Lower lobe of right lung (tissue), 2 donors: Measurements from ENCODE around the gene PBOV1. TPM values are rescaled to one million over a fixed set of nuclear protein-coding genes. Genes with fewer than 3 reads are reported as not detected.

Source experiments
- ATAC-seq, 2 donors: fragments of 200-7000 bp; cut with Tn5 transposase; one replicate each; pipeline ENCODE4 v1.9.1; 2020 to 2022; ENCODE audit warnings: mild to moderate bottlenecking in 2 of 2, moderate library complexity in 2 of 2
- DNase-seq: peaks from one replicate; pipeline ENCODE4 v3.0.0-alpha.2; 2020
- H3K27ac ChIP-seq: fragments of 200-600 bp; one replicate; pipeline ENCODE4 v1.8.0; 2022
- H3K27me3 ChIP-seq: fragments of 200-600 bp; one replicate; pipeline ENCODE4 v1.8.0; 2022; ENCODE audit warnings: low read depth
- H3K36me3 ChIP-seq: fragments of 200-600 bp; one replicate; pipeline ENCODE4 v1.8.0; 2022; ENCODE audit warnings: mild to moderate bottlenecking
- H3K4me1 ChIP-seq: fragments of 200-600 bp; one replicate; pipeline ENCODE4 v1.8.0; 2022
- H3K4me3 ChIP-seq: fragments of 200-600 bp; one replicate; pipeline ENCODE4 v1.8.0; 2022; ENCODE audit warnings: mild to moderate bottlenecking
- H3K9me3 ChIP-seq: fragments of 200-600 bp; one replicate; pipeline ENCODE4 v1.8.0; 2022
- intact Hi-C: fragments of 100-400 bp; cut with DNase I; formaldehyde crosslinking; loops from one replicate; pipeline ENCODE4 v1.11.0; 2022
- total RNA-seq: library from RNA; stranded (reverse); fragmentation: NEBNext Ultra II Directional; extraction: Animal tissue kit (Norgen Biotek cat#: 25700); gene quantifications from one replicate; pipeline ENCODE4 v1.2.1, GENCODE V29; 2021
- TF ChIP-seq, protein P1 (sequence below): fragments of 200-600 bp; IDR thresholded peaks from one replicate; pipeline ENCODE4 v1.8.0; 2022; ENCODE audit warnings: antibody characterized with exemption, mild to moderate bottlenecking
- donor health status: DM: no; HTN: yes; CAD: no; lungs with severe emphysema.

Gene PBOV1
- total RNA-seq, 1 donor from 2014 or later = not detected

DNA sequence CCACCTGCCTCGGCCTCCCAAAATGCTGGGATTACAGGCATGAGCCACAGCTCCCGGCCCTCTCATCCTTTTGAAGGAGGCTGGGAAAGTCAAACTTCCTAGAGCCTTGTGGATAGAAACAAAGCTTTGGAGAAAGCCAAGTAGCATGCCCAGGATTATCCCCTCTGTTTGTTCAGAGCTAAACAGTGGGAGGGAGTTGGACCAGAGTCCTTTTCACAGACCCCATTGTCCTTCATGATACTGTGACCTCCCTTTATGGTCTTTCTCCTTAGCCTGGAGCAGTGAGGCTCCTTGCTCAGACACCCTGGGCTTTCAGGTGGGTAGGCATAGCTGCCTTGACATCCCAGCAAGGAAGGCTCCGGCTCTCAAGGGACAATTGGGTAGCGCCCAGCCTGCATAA is 31.1 kb downstream of the PBOV1 start:
- H3K27ac ChIP-seq = no peak overlapping the region
- TF ChIP-seq, protein P1, sequence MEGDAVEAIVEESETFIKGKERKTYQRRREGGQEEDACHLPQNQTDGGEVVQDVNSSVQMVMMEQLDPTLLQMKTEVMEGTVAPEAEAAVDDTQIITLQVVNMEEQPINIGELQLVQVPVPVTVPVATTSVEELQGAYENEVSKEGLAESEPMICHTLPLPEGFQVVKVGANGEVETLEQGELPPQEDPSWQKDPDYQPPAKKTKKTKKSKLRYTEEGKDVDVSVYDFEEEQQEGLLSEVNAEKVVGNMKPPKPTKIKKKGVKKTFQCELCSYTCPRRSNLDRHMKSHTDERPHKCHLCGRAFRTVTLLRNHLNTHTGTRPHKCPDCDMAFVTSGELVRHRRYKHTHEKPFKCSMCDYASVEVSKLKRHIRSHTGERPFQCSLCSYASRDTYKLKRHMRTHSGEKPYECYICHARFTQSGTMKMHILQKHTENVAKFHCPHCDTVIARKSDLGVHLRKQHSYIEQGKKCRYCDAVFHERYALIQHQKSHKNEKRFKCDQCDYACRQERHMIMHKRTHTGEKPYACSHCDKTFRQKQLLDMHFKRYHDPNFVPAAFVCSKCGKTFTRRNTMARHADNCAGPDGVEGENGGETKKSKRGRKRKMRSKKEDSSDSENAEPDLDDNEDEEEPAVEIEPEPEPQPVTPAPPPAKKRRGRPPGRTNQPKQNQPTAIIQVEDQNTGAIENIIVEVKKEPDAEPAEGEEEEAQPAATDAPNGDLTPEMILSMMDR = no peak
- no peak overlapping the region for H3K4me3 ChIP-seq
- H3K4me1 ChIP-seq = peaks cover 13% of the 10 kb centered on the region
- H3K27me3 ChIP-seq = no peaks in the 10 kb centered on the region
- H3K36me3 ChIP-seq = no peaks in the 10 kb centered on the region
- no peak for ATAC-seq
- H3K9me3 ChIP-seq = no peaks in the 10 kb centered on the region
- intact Hi-C loops = no loop called here
- DNase-seq = no peak

GRCh38 chr6:138184230-138184629 is 34.1 kb downstream of the PBOV1 start:
- DNase-seq (no peak), ATAC-seq (no peak)
- intact Hi-C loops = no loop called here
- Histone ChIP-seq H3K27ac (no peak overlapping the region), H3K4me3 (no peak overlapping the region), H3K36me3 (no peaks in the 10 kb centered on the region), H3K9me3 (no peaks in the 10 kb centered on the region), H3K4me1 (peaks cover 13% of the 10 kb centered on the region), H3K27me3 (no peaks in the 10 kb centered on the region)
- TF ChIP-seq, protein P1 = no peak

DNA sequence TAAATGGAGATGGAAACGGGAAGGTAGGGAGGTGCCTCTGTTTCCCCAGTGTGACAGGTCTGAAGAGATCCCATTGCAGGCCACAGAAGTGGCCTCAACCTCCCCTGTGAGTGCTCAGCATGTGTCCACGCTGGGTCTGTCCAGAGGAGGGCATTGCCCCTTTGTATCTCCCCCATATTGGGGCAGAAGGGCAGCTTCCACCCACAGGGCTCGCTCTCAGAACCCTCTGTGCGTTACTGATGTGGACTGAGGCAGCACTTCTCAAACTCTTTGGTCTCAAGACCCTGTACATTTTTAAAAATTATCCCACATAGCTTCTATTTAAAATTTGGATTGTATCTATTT is 34.5 kb downstream of the PBOV1 start:
- intact Hi-C loops = no loop called here
- ATAC-seq = no peak
- no peaks in the 10 kb centered on the region for H3K36me3 ChIP-seq
- H3K4me3 ChIP-seq = no peak overlapping the region
- H3K27me3 ChIP-seq = no peaks in the 10 kb centered on the region
- H3K4me1 ChIP-seq = peaks cover 8% of the 10 kb centered on the region
- no peaks in the 10 kb centered on the region for H3K9me3 ChIP-seq
- no peak for DNase-seq
- TF ChIP-seq, protein P1 = no peak
- H3K27ac ChIP-seq = no peak overlapping the region

DNA sequence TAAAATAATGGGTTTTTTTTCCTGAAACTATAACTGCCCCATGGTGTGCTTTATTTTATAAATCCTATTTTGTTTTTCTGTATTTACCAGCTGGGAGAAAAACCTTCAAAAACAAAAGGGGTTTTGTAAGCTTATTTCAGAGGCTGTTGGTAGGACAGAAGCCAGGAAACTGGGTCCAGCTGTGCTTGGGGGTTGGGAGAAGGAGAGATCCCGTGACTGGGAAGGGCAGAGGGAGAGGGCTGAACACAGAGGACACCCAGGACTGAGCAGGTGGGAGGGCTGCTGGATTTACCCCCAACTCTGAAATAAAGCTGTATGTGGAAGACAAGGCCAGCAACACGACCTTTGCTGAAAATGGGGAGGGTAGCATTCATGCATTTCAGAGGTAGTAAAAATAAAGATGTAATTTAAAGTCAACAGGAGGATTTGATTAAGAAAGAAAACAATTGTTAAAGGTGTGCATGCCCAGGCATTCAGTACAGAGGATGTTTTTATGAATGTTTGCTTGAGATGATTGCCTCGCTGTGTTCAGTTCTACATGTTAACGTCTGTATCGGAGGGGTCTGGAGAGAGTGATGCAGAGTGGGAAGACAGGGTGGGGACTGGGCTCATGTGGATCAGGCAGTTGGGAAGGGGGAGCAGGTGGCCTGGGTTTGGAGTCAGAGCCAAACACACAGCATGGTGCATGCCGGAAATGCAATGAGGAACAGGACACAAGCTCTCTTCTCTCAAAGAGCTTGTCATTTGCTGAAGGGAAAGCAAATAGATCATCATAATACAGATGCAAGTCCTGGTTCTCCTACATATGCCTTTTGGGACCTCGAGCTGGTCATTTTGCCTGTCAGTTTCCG is 35.1 kb downstream of the PBOV1 start:
- peaks cover 2% of the 10 kb centered on the region for H3K4me1 ChIP-seq
- no peak for ATAC-seq

GRCh38 chr6:138176652-138177232 is 41.5 kb downstream of the PBOV1 start:
- TF ChIP-seq, protein P1 = no peak
- no peak overlapping the region for H3K4me3 ChIP-seq
- intact Hi-C loops = no loop called here
- no peaks in the 10 kb centered on the region for H3K36me3 ChIP-seq
- H3K4me1 ChIP-seq = no peaks in the 10 kb centered on the region
- DNase-seq = no peak
- no peak overlapping the region for H3K27ac ChIP-seq
- H3K27me3 ChIP-seq = no peaks in the 10 kb centered on the region
- no peak for ATAC-seq
- H3K9me3 ChIP-seq = peaks cover 13% of the 10 kb centered on the region

More for the DNA sequence above, 35.1 kb downstream of the PBOV1 start:
- no peaks in the 10 kb centered on the region for H3K27me3 ChIP-seq
- no peak overlapping the region for H3K4me3 ChIP-seq
- intact Hi-C loops = no loop called here
- no peaks in the 10 kb centered on the region for H3K36me3 ChIP-seq
- no peak for DNase-seq
- no peak overlapping the region for H3K27ac ChIP-seq
- TF ChIP-seq, protein P1 = no peak
- no peaks in the 10 kb centered on the region for H3K9me3 ChIP-seq
